ENCODE results near the gene DDAH1.

Gene DDAH1

DNA sequence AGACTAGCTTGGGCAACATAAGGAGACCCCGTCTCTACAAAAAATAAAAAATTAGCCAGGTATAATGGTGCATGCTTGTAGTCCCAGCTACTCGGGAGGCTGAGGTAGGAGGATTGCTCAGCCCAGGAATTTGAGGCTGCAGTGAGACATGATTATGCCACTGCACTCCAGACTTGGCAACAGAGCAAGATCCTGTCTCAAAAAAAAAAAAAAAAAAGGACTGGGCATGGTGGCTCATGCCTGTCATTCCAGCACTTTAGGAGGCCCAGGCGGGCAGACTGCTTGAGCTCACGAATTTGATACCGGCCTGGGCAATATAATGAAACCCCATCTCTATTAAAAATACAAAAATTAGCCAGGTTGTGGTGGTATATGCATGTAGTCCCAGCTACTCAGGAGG lies 141.2 kb downstream of the DDAH1 start:
- H3K9ac ChIP-seq (ENCODE audit: low read length), result no peak overlapping the region
- no peak overlapping the region for H3K4me3 ChIP-seq (ENCODE audit: low read length)
- H3K27ac ChIP-seq (ENCODE audit: low read depth, low read length), result no peak overlapping the region
- no peaks in the 10 kb centered on the region for H3K4me1 ChIP-seq (ENCODE audit: control insufficient read depth, insufficient read depth, low read length)
- H3K27me3 ChIP-seq (ENCODE audit: control insufficient read depth, insufficient read depth, low read length), result no peaks in the 10 kb centered on the region
- H3K36me3 ChIP-seq (ENCODE audit: control insufficient read depth, insufficient read depth, low read length), result no peaks in the 10 kb centered on the region

GRCh38 chr1:85322655-85323054 lies 142.3 kb downstream of the DDAH1 start:
- H3K36me3 ChIP-seq (ENCODE audit: control insufficient read depth, insufficient read depth, low read length), result peaks cover 2% of the 10 kb centered on the region
- H3K27ac ChIP-seq (ENCODE audit: low read depth, low read length), result no peak overlapping the region
- H3K4me1 ChIP-seq (ENCODE audit: control insufficient read depth, insufficient read depth, low read length), result no peaks in the 10 kb centered on the region
- no peak overlapping the region for H3K4me3 ChIP-seq (ENCODE audit: low read length)
- no peak overlapping the region for H3K9ac ChIP-seq (ENCODE audit: low read length)
- H3K27me3 ChIP-seq (ENCODE audit: control insufficient read depth, insufficient read depth, low read length), result no peaks in the 10 kb centered on the region

GRCh38 chr1:85321237-85321964 lies 143.6 kb downstream of the DDAH1 start:
- no peak overlapping the region for H3K27ac ChIP-seq (ENCODE audit: low read depth, low read length)
- H3K9ac ChIP-seq (ENCODE audit: low read length), result no peak overlapping the region
- no peaks in the 10 kb centered on the region for H3K27me3 ChIP-seq (ENCODE audit: control insufficient read depth, insufficient read depth, low read length)
- H3K4me1 ChIP-seq (ENCODE audit: control insufficient read depth, insufficient read depth, low read length), result no peaks in the 10 kb centered on the region
- no peak overlapping the region for H3K4me3 ChIP-seq (ENCODE audit: low read length)
- H3K36me3 ChIP-seq (ENCODE audit: control insufficient read depth, insufficient read depth, low read length), result peaks cover 2% of the 10 kb centered on the region

GRCh38 chr1:85320371-85321131 lies 144.4 kb downstream of the DDAH1 start:
- H3K4me3 ChIP-seq (ENCODE audit: low read length), result no peak overlapping the region
- H3K9ac ChIP-seq (ENCODE audit: low read length), result no peak overlapping the region
- H3K27ac ChIP-seq (ENCODE audit: low read depth, low read length), result no peak overlapping the region
- no peaks in the 10 kb centered on the region for H3K4me1 ChIP-seq (ENCODE audit: control insufficient read depth, insufficient read depth, low read length)
- peaks cover 2% of the 10 kb centered on the region for H3K36me3 ChIP-seq (ENCODE audit: control insufficient read depth, insufficient read depth, low read length)
- H3K27me3 ChIP-seq (ENCODE audit: control insufficient read depth, insufficient read depth, low read length), result no peaks in the 10 kb centered on the region

DNA sequence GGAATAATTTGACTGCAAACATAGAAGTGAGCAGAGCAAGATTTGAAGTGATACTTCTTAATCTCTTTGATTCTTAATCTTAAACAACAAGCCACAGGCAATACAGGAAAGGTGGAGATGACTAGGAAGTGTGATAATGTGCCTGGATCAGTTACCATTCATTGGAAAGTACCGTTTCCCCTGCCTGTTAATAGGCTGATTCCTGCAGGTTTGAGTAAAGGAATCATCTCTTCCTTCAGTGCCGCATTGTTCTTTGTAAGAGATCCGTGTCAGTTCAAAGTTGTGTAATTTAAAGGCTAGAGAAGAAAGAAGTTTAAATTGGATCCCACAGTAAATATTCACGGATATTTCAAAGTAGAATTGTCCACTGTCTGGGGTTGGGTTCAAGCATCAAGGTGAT lies 145.0 kb downstream of the DDAH1 start:
- Histone ChIP-seq H3K4me3 (ENCODE audit: low read length) (no peak overlapping the region), H3K27me3 (ENCODE audit: control insufficient read depth, insufficient read depth, low read length) (no peaks in the 10 kb centered on the region), H3K36me3 (ENCODE audit: control insufficient read depth, insufficient read depth, low read length) (peaks cover 2% of the 10 kb centered on the region), H3K9ac (ENCODE audit: low read length) (no peak overlapping the region), H3K27ac (ENCODE audit: low read depth, low read length) (no peak overlapping the region), H3K4me1 (ENCODE audit: control insufficient read depth, insufficient read depth, low read length) (no peaks in the 10 kb centered on the region)

DNA sequence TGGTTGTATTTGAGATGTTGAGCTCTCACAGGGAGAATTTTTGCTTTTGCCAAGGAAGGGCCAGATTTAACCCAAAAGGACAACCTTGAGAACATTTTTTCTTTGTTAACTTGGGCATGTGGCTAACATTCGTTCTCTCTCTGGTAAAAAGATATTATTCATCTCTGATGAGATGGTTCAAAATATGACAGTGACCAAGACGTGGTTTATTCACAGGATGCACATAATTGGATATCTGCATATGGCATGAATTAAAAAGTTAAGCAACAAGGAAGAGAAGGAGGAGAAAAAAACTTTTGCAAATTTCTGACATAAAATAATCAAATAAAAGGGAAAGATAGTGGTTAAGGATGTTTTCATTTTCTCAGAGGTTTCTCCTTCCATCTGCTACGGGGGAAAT lies 145.5 kb downstream of the DDAH1 start:
- Histone ChIP-seq H3K27me3 (ENCODE audit: control insufficient read depth, insufficient read depth, low read length) (no peaks in the 10 kb centered on the region), H3K27ac (ENCODE audit: low read depth, low read length) (no peak overlapping the region), H3K36me3 (ENCODE audit: control insufficient read depth, insufficient read depth, low read length) (peaks cover 2% of the 10 kb centered on the region), H3K4me3 (ENCODE audit: low read length) (no peak overlapping the region), H3K4me1 (ENCODE audit: control insufficient read depth, insufficient read depth, low read length) (no peaks in the 10 kb centered on the region), H3K9ac (ENCODE audit: low read length) (no peak overlapping the region)

DNA sequence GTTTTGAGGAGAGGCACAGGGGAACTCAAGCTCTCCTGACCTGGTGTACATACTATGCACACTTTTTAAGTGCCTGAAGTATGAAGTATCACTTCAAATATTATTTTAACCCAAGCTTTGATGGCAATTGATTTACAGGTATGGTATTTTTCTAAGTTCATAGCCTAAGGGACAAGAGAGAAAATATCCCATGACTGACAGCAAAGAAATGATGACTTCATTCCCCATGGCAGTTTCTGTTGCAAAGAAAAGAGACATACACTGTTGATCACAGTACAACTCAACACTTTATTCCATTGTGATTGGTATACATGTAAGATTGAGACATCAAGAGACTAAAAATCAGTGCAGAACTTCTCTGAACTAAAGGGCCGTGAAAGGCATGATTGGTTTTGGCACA lies 146.7 kb downstream of the DDAH1 start:
- H3K27me3 ChIP-seq (ENCODE audit: control insufficient read depth, insufficient read depth, low read length), result no peaks in the 10 kb centered on the region
- H3K4me1 ChIP-seq (ENCODE audit: control insufficient read depth, insufficient read depth, low read length), result no peaks in the 10 kb centered on the region
- no peak overlapping the region for H3K9ac ChIP-seq (ENCODE audit: low read length)
- H3K36me3 ChIP-seq (ENCODE audit: control insufficient read depth, insufficient read depth, low read length), result peaks cover 2% of the 10 kb centered on the region
- no peak overlapping the region for H3K27ac ChIP-seq (ENCODE audit: low read depth, low read length)
- no peak overlapping the region for H3K4me3 ChIP-seq (ENCODE audit: low read length)

DNA sequence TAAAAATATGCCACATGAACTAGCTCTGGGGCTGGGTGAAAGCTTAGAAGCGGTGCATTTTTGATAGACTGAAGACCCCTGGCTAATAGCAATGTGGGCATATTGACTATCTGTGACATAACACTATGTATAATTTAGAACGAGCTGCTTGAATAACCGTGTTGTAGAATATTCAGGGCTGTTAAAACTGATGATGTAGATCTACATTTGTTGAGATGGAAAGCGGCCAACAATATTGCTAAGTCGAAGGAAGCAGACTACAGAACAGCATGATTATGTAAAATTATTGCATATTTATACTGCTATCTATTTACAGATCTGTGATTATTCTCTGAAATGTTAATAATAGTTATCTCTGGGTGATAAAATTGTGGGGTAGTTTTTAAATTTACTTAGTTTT lies 147.4 kb downstream of the DDAH1 start:
- Histone ChIP-seq H3K9ac (ENCODE audit: low read length) (no peak overlapping the region), H3K4me1 (ENCODE audit: control insufficient read depth, insufficient read depth, low read length) (no peaks in the 10 kb centered on the region), H3K4me3 (ENCODE audit: low read length) (no peak overlapping the region), H3K27me3 (ENCODE audit: control insufficient read depth, insufficient read depth, low read length) (no peaks in the 10 kb centered on the region), H3K27ac (ENCODE audit: low read depth, low read length) (no peak overlapping the region), H3K36me3 (ENCODE audit: control insufficient read depth, insufficient read depth, low read length) (peaks cover 2% of the 10 kb centered on the region)

DNA sequence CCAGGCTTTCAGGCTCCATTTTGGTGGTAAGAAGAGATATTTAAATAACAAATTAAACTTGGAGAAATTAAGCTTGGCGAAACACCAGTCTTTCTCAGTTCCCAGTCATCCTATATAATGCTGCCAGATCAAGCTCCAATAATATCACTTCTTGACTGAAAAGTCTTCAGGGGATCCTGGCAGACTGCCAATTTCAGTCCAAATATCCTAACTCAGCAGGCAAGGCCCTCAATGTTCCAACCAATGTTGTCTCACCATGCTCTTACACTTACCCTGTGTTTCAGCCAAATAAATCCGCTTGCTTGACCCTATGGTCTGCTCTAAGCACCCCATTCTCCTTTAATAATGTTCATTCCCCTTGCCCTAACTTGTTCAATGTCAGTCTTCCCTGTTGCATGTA lies 148.6 kb downstream of the DDAH1 start:
- Histone ChIP-seq H3K27ac (ENCODE audit: low read depth, low read length) (no peak overlapping the region), H3K4me1 (ENCODE audit: control insufficient read depth, insufficient read depth, low read length) (no peaks in the 10 kb centered on the region), H3K27me3 (ENCODE audit: control insufficient read depth, insufficient read depth, low read length) (no peaks in the 10 kb centered on the region), H3K4me3 (ENCODE audit: low read length) (no peak overlapping the region), H3K9ac (ENCODE audit: low read length) (no peak overlapping the region), H3K36me3 (ENCODE audit: control insufficient read depth, insufficient read depth, low read length) (peaks cover 2% of the 10 kb centered on the region)

GRCh38 chr1:85315789-85316188 lies 149.2 kb downstream of the DDAH1 start:
- Histone ChIP-seq H3K36me3 (ENCODE audit: control insufficient read depth, insufficient read depth, low read length) (peaks cover 2% of the 10 kb centered on the region), H3K27ac (ENCODE audit: low read depth, low read length) (no peak overlapping the region), H3K4me3 (ENCODE audit: low read length) (no peak overlapping the region), H3K9ac (ENCODE audit: low read length) (no peak overlapping the region), H3K27me3 (ENCODE audit: control insufficient read depth, insufficient read depth, low read length) (no peaks in the 10 kb centered on the region), H3K4me1 (ENCODE audit: control insufficient read depth, insufficient read depth, low read length) (no peaks in the 10 kb centered on the region)

GRCh38 chr1:85314726-85315125 lies 150.2 kb downstream of the DDAH1 start:
- Histone ChIP-seq H3K27ac (ENCODE audit: low read depth, low read length) (no peak overlapping the region), H3K27me3 (ENCODE audit: control insufficient read depth, insufficient read depth, low read length) (no peaks in the 10 kb centered on the region), H3K9ac (ENCODE audit: low read length) (no peak overlapping the region), H3K4me3 (ENCODE audit: low read length) (no peak overlapping the region), H3K4me1 (ENCODE audit: control insufficient read depth, insufficient read depth, low read length) (no peaks in the 10 kb centered on the region), H3K36me3 (ENCODE audit: control insufficient read depth, insufficient read depth, low read length) (peaks cover 2% of the 10 kb centered on the region)

- Histone ChIP-seq H3K27me3 (ENCODE audit: control insufficient read depth, insufficient read depth, low read length) (no peaks in the 10 kb centered on the region), H3K36me3 (ENCODE audit: control insufficient read depth, insufficient read depth, low read length) (peaks cover 2% of the 10 kb centered on the region), H3K4me3 (ENCODE audit: low read length) (no peak overlapping the region), H3K4me1 (ENCODE audit: control insufficient read depth, insufficient read depth, low read length) (no peaks in the 10 kb centered on the region), H3K9ac (ENCODE audit: low read length) (no peak overlapping the region), H3K27ac (ENCODE audit: low read depth, low read length) (no peak overlapping the region)
These were observed 150.9 kb downstream of the DDAH1 start for GRCh38 chr1:85313888-85314696.

Data from rectal smooth muscle tissue (tissue), 1 donor.